ENCODE measurements around the gene TNKS1BP1. TPM values are rescaled to one million over a fixed set of nuclear protein-coding genes. Genes with fewer than 3 reads are reported as not detected.

Gene TNKS1BP1
- total and polyA plus RNA-seq, 7 donors, result 63.9 to 288 (median 80.1) TPM

GRCh38 chr11:57255618-57256017 lies 69.1 kb downstream of the TNKS1BP1 start:
- peaks cover 0 to 6% (median 2%) of the 10 kb centered on the region in 3 donors for H3K27me3 ChIP-seq (ENCODE audit: insufficient read depth in 3 of 3, low read length in 2 of 3)
- 12 to 23% (median 19%) methylated on average over 1 of the region's 1 CpG for WGBS, 3 donors
- intact Hi-C loops (cut with DNase I), result no loop called here
- TF ChIP-seq CTCF (IDR thresholded peaks at IDR 0.05), result no peak
- no peaks in the 10 kb centered on the region for H3K36me3 ChIP-seq (ENCODE audit: insufficient read depth in 1 of 2, low read depth in 1 of 2)
- no peak overlapping the region for H3K27ac ChIP-seq
- ATAC-seq, result no peak
- no peak overlapping the region for H3K4me3 ChIP-seq
- no peaks in the 10 kb centered on the region for H3K9me3 ChIP-seq
- H3K4me1 ChIP-seq, result peaks cover 13% of the 10 kb centered on the region
- no peak for DNase-seq

GRCh38 chr11:57254631-57255030 lies 70.1 kb downstream of the TNKS1BP1 start:
- Histone ChIP-seq H3K27me3 (ENCODE audit: insufficient read depth in 3 of 3, low read length in 2 of 3) (peaks cover 0 to 6% (median 2%) of the 10 kb centered on the region in 3 donors), H3K36me3 (ENCODE audit: insufficient read depth in 1 of 2, low read depth in 1 of 2) (no peaks in the 10 kb centered on the region), H3K27ac (no peak overlapping the region), H3K4me3 (no peak overlapping the region), H3K4me1 (peaks cover 14% of the 10 kb centered on the region), H3K9me3 (no peaks in the 10 kb centered on the region)
- intact Hi-C loops (cut with DNase I), result no loop called here
- no peak for ATAC-seq
- TF ChIP-seq CTCF (IDR thresholded peaks at IDR 0.05), result no peak
- DNase-seq, result no peak

- DNase-seq, result peak in 1 of 2 donors; percentile 41
- WGBS, 3 donors, result 23 to 44% (median 25%) methylated on average over 5 of the region's 5 CpGs
- ATAC-seq, result peak; percentile 27 to 65 (median 60)
Measured at GRCh38 chr11:57251491-57252104, 73.2 kb downstream of the TNKS1BP1 start.

DNA sequence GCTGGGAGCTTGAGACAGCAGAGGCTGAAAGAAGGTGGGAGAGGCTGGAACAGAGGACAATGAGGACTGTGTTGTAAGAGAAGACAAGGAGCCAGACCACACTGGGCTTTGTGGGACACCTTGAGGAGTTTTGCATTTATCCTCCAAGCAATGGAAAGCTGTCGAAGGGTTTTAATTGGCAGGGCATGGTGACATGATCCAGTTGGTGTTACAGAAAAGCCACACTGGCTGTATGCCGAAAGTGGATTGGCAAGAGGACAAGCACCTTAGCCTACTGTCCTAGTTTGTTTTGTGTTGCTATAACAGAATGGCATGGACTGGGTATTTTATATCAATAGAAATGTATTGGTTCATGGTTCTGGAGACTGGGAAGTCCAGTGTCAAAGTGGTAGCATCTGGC lies 73.7 kb downstream of the TNKS1BP1 start:
- intact Hi-C loops (cut with DNase I), result no loop called here
- H3K4me3 ChIP-seq, result no peak overlapping the region
- no peak overlapping the region for H3K27ac ChIP-seq
- H3K9me3 ChIP-seq, result no peaks in the 10 kb centered on the region
- no peak for TF ChIP-seq CTCF (IDR thresholded peaks at IDR 0.05)
- DNase-seq, result no peak
- peaks cover 0 to 6% (median 2%) of the 10 kb centered on the region in 3 donors for H3K27me3 ChIP-seq (ENCODE audit: insufficient read depth in 3 of 3, low read length in 2 of 3)
- peaks cover 14% of the 10 kb centered on the region for H3K4me1 ChIP-seq
- H3K36me3 ChIP-seq (ENCODE audit: insufficient read depth in 1 of 2, low read depth in 1 of 2), result no peaks in the 10 kb centered on the region
- ATAC-seq, result peak in 3 of 4 donors; percentile 37 to 47 (median 44)
- 30 to 41% (median 36%) methylated on average over 2 of the region's 2 CpGs for WGBS, 3 donors

More at GRCh38 chr11:57251491-57252104, 73.2 kb downstream of the TNKS1BP1 start:
- Histone ChIP-seq H3K4me1 (peaks cover 14% of the 10 kb centered on the region), H3K4me3 (no peak overlapping the region), H3K36me3 (ENCODE audit: insufficient read depth in 1 of 2, low read depth in 1 of 2) (no peaks in the 10 kb centered on the region), H3K27me3 (ENCODE audit: insufficient read depth in 3 of 3, low read length in 2 of 3) (peaks cover 0 to 6% (median 2%) of the 10 kb centered on the region in 3 donors), H3K27ac (no peak overlapping the region), H3K9me3 (no peaks in the 10 kb centered on the region)
- no peak for TF ChIP-seq CTCF (IDR thresholded peaks at IDR 0.05)
- intact Hi-C loops (cut with DNase I), result no loop called here

Other genes starting within 250 kb of the TNKS1BP1 start
- under 1 TPM; 0.04 to 0.27 (median 0.08) TPM for gene LRRC55, start 143.0 kb downstream of the TNKS1BP1 start, total RNA-seq
- under 1 TPM; 0.05 to 0.11 (median 0.07) TPM for gene LRRC55, start 143.0 kb downstream of the TNKS1BP1 start, polyA plus RNA-seq
- gene APLNR, start 87.7 kb downstream of the TNKS1BP1 start, total RNA-seq, result 10 to 100 TPM in 1 of 4 donors, 1 to 10 TPM in 3; 3.5 to 17.0 (median 4.4) TPM
- gene APLNR, start 87.7 kb downstream of the TNKS1BP1 start, polyA plus RNA-seq, result 1 to 10 TPM in 2 of 3 donors, under 1 TPM in 1; 0.75 to 3.3 (median 2.6) TPM
- 10 to 100 TPM; 69.0 to 94.0 (median 82.4) TPM for gene SSRP1, start 10.9 kb upstream of the TNKS1BP1 start, total RNA-seq
- gene SSRP1, start 10.9 kb upstream of the TNKS1BP1 start, polyA plus RNA-seq, result 100 to 1,000 TPM; 101 to 138 (median 125) TPM
- under 1 TPM; 0.40 to 0.90 (median 0.43) TPM for gene P2RX3, start 13.4 kb upstream of the TNKS1BP1 start, total RNA-seq
- under 1 TPM; 0.21 to 0.60 (median 0.30) TPM for gene P2RX3, start 13.4 kb upstream of the TNKS1BP1 start, polyA plus RNA-seq
- not detected for gene PRG3, start 56.2 kb upstream of the TNKS1BP1 start, total RNA-seq
- not detected for gene PRG3, start 56.2 kb upstream of the TNKS1BP1 start, polyA plus RNA-seq
- under 1 TPM in 1 of 4 donors, not detected in 3; 0.25 TPM for gene PRG2, start 65.7 kb upstream of the TNKS1BP1 start, total RNA-seq
- not detected for gene PRG2, start 65.7 kb upstream of the TNKS1BP1 start, polyA plus RNA-seq
- 10 to 100 TPM; 10.6 to 18.8 (median 16.0) TPM for gene SLC43A3, start 102.2 kb upstream of the TNKS1BP1 start, total RNA-seq
- gene SLC43A3, start 102.2 kb upstream of the TNKS1BP1 start, polyA plus RNA-seq, result 10 to 100 TPM in 1 of 3 donors, 1 to 10 TPM in 2; 5.8 to 14.7 (median 6.4) TPM
- 1 to 10 TPM in 1 of 4 donors, under 1 TPM in 3; 0.77 to 1.1 (median 0.84) TPM for gene RTN4RL2, start 135.6 kb upstream of the TNKS1BP1 start, total RNA-seq
- under 1 TPM; 0.44 to 0.61 (median 0.49) TPM for gene RTN4RL2, start 135.6 kb upstream of the TNKS1BP1 start, polyA plus RNA-seq
- 10 to 100 TPM in 1 of 4 donors, 1 to 10 TPM in 3; 4.1 to 15.3 (median 7.1) TPM for gene SLC43A1, start 190.8 kb upstream of the TNKS1BP1 start, total RNA-seq
- 10 to 100 TPM in 1 of 3 donors, 1 to 10 TPM in 2; 3.5 to 13.7 (median 7.5) TPM for gene SLC43A1, start 190.8 kb upstream of the TNKS1BP1 start, polyA plus RNA-seq
- gene TIMM10, start 205.8 kb upstream of the TNKS1BP1 start, total RNA-seq, result 10 to 100 TPM; 55.0 to 90.0 (median 73.0) TPM
- 100 to 1,000 TPM in 2 of 3 donors, 10 to 100 TPM in 1; 97.7 to 149 (median 112) TPM for gene TIMM10, start 205.8 kb upstream of the TNKS1BP1 start, polyA plus RNA-seq
- 100 to 1,000 TPM in 1 of 4 donors, 10 to 100 TPM in 2, 1 to 10 TPM in 1; 7.6 to 118 (median 36.9) TPM for gene SMTNL1, start 212.6 kb upstream of the TNKS1BP1 start, total RNA-seq
- 10 to 100 TPM in 2 of 3 donors, 1 to 10 TPM in 1; 6.7 to 19.7 (median 14.9) TPM for gene SMTNL1, start 212.6 kb upstream of the TNKS1BP1 start, polyA plus RNA-seq
- 10 to 100 TPM in 3 of 4 donors, 1 to 10 TPM in 1; 6.8 to 24.7 (median 12.3) TPM for gene UBE2L6, start 242.7 kb upstream of the TNKS1BP1 start, total RNA-seq
- gene UBE2L6, start 242.7 kb upstream of the TNKS1BP1 start, polyA plus RNA-seq, result 1 to 10 TPM; 5.3 to 9.9 (median 9.1) TPM